HCT116 (cell line): ENCODE measurements around the gene VAV2. TPM values are rescaled to one million over a fixed set of nuclear protein-coding genes. Genes with fewer than 3 reads are reported as not detected.

ENCODE experiments used
- ATAC-seq: fragments of 200-7000 bp; cut with Tn5 transposase; 2 replicates; pipeline ENCODE4 v1.9.1; 2020; ENCODE audit warnings: mild to moderate bottlenecking, moderate library complexity
- BruUV-seq: library from RNA; stranded (reverse); fragments of 400-500 nt; replicated peaks from 2 replicates; lab custom pipeline; 2021; lab: Mats Ljungman, UMichigan
- CTCF ChIA-PET: fragments of 300-600 bp; sonication (Branson Sonifier 250); formaldehyde crosslinking; loops from one replicate; lab custom pipeline; 2021; ENCODE audit warnings: antibody characterized with exemption; lab: Charles Lee
- POLR2A ChIA-PET: fragments of 300-600, 350-600 bp; sonication (Branson Sonifier 250); formaldehyde crosslinking; loops from one replicate; lab custom pipeline; 2021; ENCODE audit warnings: antibody characterized with exemption; lab: Charles Lee
- RAD21 ChIA-PET, 2 experiments: fragments of 300-600 bp; sonication (Branson Sonifier 250); formaldehyde crosslinking; loops; one replicate each; lab custom pipeline; 2023; ENCODE audit warnings: low total read pairs in 2 of 2; ENCODE audit not compliant: uncharacterized antibody in 2 of 2, unreplicated experiment in 2 of 2, low non-redundant PET in 1 of 2; lab: Charles Lee
- DNase-seq: peaks from one replicate; pipeline ENCODE4 v3.0.0-alpha.2; 2010; ENCODE audit warnings: low read depth, low spot score
- H2AFZ ChIP-seq: fragments of 200-600 bp; shearing (Covaris generic), sonication (generic); 2 replicates; pipeline ENCODE4 v1.6.1; 2017; ENCODE audit warnings: low read depth, mixed run types, mixed read lengths, antibody characterized with exemption, low read length; ENCODE audit not compliant: poor library complexity, severe bottlenecking
- H3K27ac ChIP-seq: 2 replicates; pipeline ENCODE4 v1.5.1; 2012; ENCODE audit warnings: low read depth, low read length
- H3K27me3 ChIP-seq: fragments of 200-600 bp; sonication (generic); 2 replicates; pipeline ENCODE4 v1.6.1; 2016; ENCODE audit warnings: mixed run types, low read length, mixed read lengths; ENCODE audit not compliant: insufficient read depth
- H3K36me3 ChIP-seq, 2 experiments: fragments of 200-500 bp in 1 of 2; fragments of 200-600 bp in 1 of 2; sonication (Bioruptor generic) in 1 of 2; sonication (generic) in 1 of 2; 2 replicates each; pipeline versions ENCODE4 v1.5.1 to v1.6.1; 2014 to 2016; ENCODE audit warnings: low read length in 2 of 2, inconsistent platforms in 1 of 2, mixed read lengths in 1 of 2, mixed run types in 1 of 2; ENCODE audit not compliant: insufficient read depth in 2 of 2, control insufficient read depth in 1 of 2
- H3K4me1 ChIP-seq, 2 experiments: fragments of 200-600 bp in 1 of 2; sonication (generic) in 1 of 2; 2 replicates each; pipeline versions ENCODE4 v1.5.1 to v1.6.1; 2012 to 2017; ENCODE audit warnings: low read length in 2 of 2, inconsistent platforms in 1 of 2, mild to moderate bottlenecking in 1 of 2, mixed read lengths in 1 of 2, mixed run types in 1 of 2, moderate library complexity in 1 of 2; ENCODE audit not compliant: insufficient read depth in 2 of 2, control insufficient read depth in 1 of 2
- H3K4me2 ChIP-seq: fragments of 200-600 bp; sonication (generic); 2 replicates; pipeline ENCODE4 v1.6.1; 2017; ENCODE audit warnings: mixed run types, low read length, mixed read lengths
- H3K4me3 ChIP-seq, 2 experiments: fragments of 200-600 bp in 1 of 2; sonication (generic) in 1 of 2; replicated peaks in 1 of 2; 2 replicates each; pipeline ENCODE4 v1.5.1; 2011 to 2016; ENCODE audit warnings: low read length in 2 of 2, control low read depth in 1 of 2, low read depth in 1 of 2, mild to moderate bottlenecking in 1 of 2, mixed read lengths in 1 of 2, mixed run types in 1 of 2
- H3K79me2 ChIP-seq: fragments of 200-600 bp; sonication (generic); 2 replicates; pipeline ENCODE4 v1.6.1; 2017; ENCODE audit warnings: mild to moderate bottlenecking, mixed run types, low read length, moderate library complexity, mixed read lengths; ENCODE audit not compliant: insufficient read depth
- H3K9ac ChIP-seq: fragments of 200-600 bp; sonication (generic); 2 replicates; pipeline ENCODE4 v1.6.1; 2016; ENCODE audit warnings: low read length, mixed read lengths
- H3K9me2 ChIP-seq: fragments of 200-600 bp; sonication (generic), shearing (Covaris generic); 2 replicates; pipeline ENCODE4 v1.6.1; 2017; ENCODE audit warnings: mixed run types, mild to moderate bottlenecking, moderate library complexity; ENCODE audit not compliant: insufficient read depth
- H3K9me3 ChIP-seq, 2 experiments: fragments of 200-500 bp in 1 of 2; fragments of 200-600 bp in 1 of 2; sonication (Bioruptor generic) in 1 of 2; sonication (generic) in 1 of 2; 2 replicates each; pipeline ENCODE4 v1.6.1; 2014 to 2017; ENCODE audit warnings: low read length in 2 of 2, mixed read lengths in 2 of 2, inconsistent platforms in 1 of 2, low read depth in 1 of 2, mild to moderate bottlenecking in 1 of 2, mixed run types in 1 of 2, moderate library complexity in 1 of 2; ENCODE audit not compliant: control insufficient read depth in 1 of 2, insufficient read depth in 1 of 2
- H4K20me1 ChIP-seq: fragments of 200-600 bp; sonication (generic), shearing (Covaris generic); 2 replicates; pipeline ENCODE4 v1.6.1; 2017; ENCODE audit warnings: mixed run types, mild to moderate bottlenecking, moderate library complexity; ENCODE audit not compliant: insufficient read depth
- ATF3 ChIP-seq: IDR thresholded peaks from 2 replicates; pipeline ENCODE4 v1.6.1; 2012
- CBX3 ChIP-seq: IDR thresholded peaks from 2 replicates; pipeline ENCODE4 v1.6.1; 2012; ENCODE audit warnings: low read depth
- CEBPB ChIP-seq: IDR thresholded peaks from 2 replicates; pipeline ENCODE4 v1.6.1; 2012; ENCODE audit warnings: low read depth
- CTCF ChIP-seq, 3 experiments: fragments of 200-600 bp in 1 of 3; sonication (generic) in 1 of 3; IDR thresholded peaks in 2 of 3; conservative IDR thresholded peaks in 1 of 3; 2 replicates each; pipeline ENCODE4 v1.5.1; 2012 to 2017; ENCODE audit warnings: low read depth in 2 of 3, low read length in 2 of 3, antibody characterized with exemption in 1 of 3, borderline replicate concordance in 1 of 3, control low read depth in 1 of 3, mild to moderate bottlenecking in 1 of 3, mixed read lengths in 1 of 3, mixed run types in 1 of 3, moderate library complexity in 1 of 3; ENCODE audit not compliant: insufficient read depth in 1 of 3
- EGR1 ChIP-seq: IDR thresholded peaks from 2 replicates; pipeline ENCODE4 v1.6.1; 2012; ENCODE audit warnings: low read depth
- ELF1 ChIP-seq: IDR thresholded peaks from 2 replicates; pipeline ENCODE4 v1.6.1; 2012; ENCODE audit warnings: low read depth, borderline replicate concordance
- EZH2 ChIP-seq: fragments of 200-600 bp; sonication (generic); IDR thresholded peaks from 2 replicates; pipeline ENCODE4 v1.6.1; 2017; ENCODE audit warnings: antibody characterized with exemption, mixed run types
- EZH2phosphoT487 ChIP-seq: fragments of 200-600 bp; IDR thresholded peaks from 2 replicates; pipeline ENCODE4 v1.6.1; 2018; ENCODE audit warnings: antibody characterized with exemption, borderline replicate concordance
- FOSL1 ChIP-seq: IDR thresholded peaks from 2 replicates; pipeline ENCODE4 v1.6.1; 2012; ENCODE audit warnings: low read depth
- JUND ChIP-seq: IDR thresholded peaks from 2 replicates; pipeline ENCODE4 v1.6.1; 2012
- MAX ChIP-seq: IDR thresholded peaks from 2 replicates; pipeline ENCODE4 v1.6.1; 2012
- POLR2A ChIP-seq: IDR thresholded peaks from 2 replicates; pipeline ENCODE4 v1.7.0; 2011; ENCODE audit warnings: borderline replicate concordance; ENCODE audit not compliant: insufficient read depth, insufficient read length; ENCODE audit errors: extremely low read depth
- POLR2AphosphoS5 ChIP-seq: IDR thresholded peaks from 2 replicates; pipeline ENCODE4 v1.6.1; 2011; ENCODE audit warnings: mild to moderate bottlenecking, low read depth, low read length, moderate library complexity
- RAD21 ChIP-seq: IDR thresholded peaks from 2 replicates; pipeline ENCODE4 v1.6.1; 2012; ENCODE audit warnings: low read depth, mild to moderate bottlenecking
- SIN3A ChIP-seq: IDR thresholded peaks from 2 replicates; pipeline ENCODE4 v1.6.1; 2012; ENCODE audit warnings: low read depth
- SP1 ChIP-seq: IDR thresholded peaks from 2 replicates; pipeline ENCODE4 v1.6.1; 2012; ENCODE audit warnings: low read depth
- SRF ChIP-seq: IDR thresholded peaks from 2 replicates; pipeline ENCODE4 v1.6.1; 2012; ENCODE audit warnings: low read depth
- TCF7L2 ChIP-seq: IDR thresholded peaks from 2 replicates; pipeline ENCODE4 v1.7.0; 2011; ENCODE audit warnings: borderline replicate concordance, inconsistent platforms; ENCODE audit not compliant: insufficient read depth, insufficient read length; ENCODE audit errors: extremely low read depth
- YY1 ChIP-seq: IDR thresholded peaks from 2 replicates; pipeline ENCODE4 v1.6.1; 2011; ENCODE audit warnings: low read length, low read depth, moderate library complexity, mild to moderate bottlenecking; ENCODE audit not compliant: insufficient replicate concordance; ENCODE audit errors: extremely low read depth
- ZBTB33 ChIP-seq: IDR thresholded peaks from 2 replicates; pipeline ENCODE4 v1.6.1; 2011; ENCODE audit warnings: mild to moderate bottlenecking, low read length, moderate library complexity; ENCODE audit not compliant: insufficient replicate concordance; ENCODE audit errors: extremely low read depth
- ZFX ChIP-seq: fragments of 450-650 bp; IDR thresholded peaks from 2 replicates; pipeline ENCODE4 v1.6.1; 2017
- ZNF274 ChIP-seq: fragments of 200-500 bp; sonication (Bioruptor generic); IDR thresholded peaks from 2 replicates; pipeline ENCODE4 v1.6.1; 2014; ENCODE audit warnings: mild to moderate bottlenecking, low read depth, low read length, inconsistent platforms
- intact Hi-C: fragments of 100-400 bp; cut with micrococcal nuclease; formaldehyde crosslinking; loops from 2 replicates; pipeline ENCODE4 v1.10.0; 2022
- total RNA-seq: library from RNA; stranded (reverse); gene quantifications from one replicate; pipeline ENCODE4 v1.2.1, GENCODE V29; 2021; ENCODE audit not compliant: unreplicated experiment

The VAV2 gene
- total RNA-seq, 1 experiment from 2014 or later = 33.2 TPM

GRCh38 chr9:133992780-133993634 lies 883 bp upstream of the VAV2 start:
- POLR2A ChIA-PET = interaction anchor here (1.0 to 1.1 kb wide), 2 partner anchors 32 to 210 kb away, joined by 4 to 9 read pairs; partner anchors contain the start of gene BRD3OS
- Histone ChIP-seq H3K36me3 (no peaks in the 10 kb centered on the region), H3K9me3 (no peaks in the 10 kb centered on the region), H4K20me1 (no peaks in the 10 kb centered on the region), H2AFZ (peak overlapping the region; percentile 45), H3K27me3 (no peaks in the 10 kb centered on the region), H3K79me2 (peaks cover 32% of the 10 kb centered on the region), H3K27ac (peak overlapping the region; percentile 89), H3K4me2 (peak overlapping the region; percentile 99), H3K9me2 (no peaks in the 10 kb centered on the region), H3K4me1 (peaks cover 19 to 40% of the 10 kb centered on the region in 2 experiments), H3K4me3 (peak overlapping the region; percentile 79 to 80), H3K9ac (peak overlapping the region; percentile 76)
- ATAC-seq (peak; percentile 70), DNase-seq (peak; percentile 43)
- RAD21 ChIA-PET = interaction anchor here (0.7 to 2.6 kb wide), 4 partner anchors 32 to 211 kb away, joined by 5 to 13 read pairs (median 8); partner anchors contain the start of gene BRD3OS (in 1 of the 2)
- TSS peak; percentile 87 for BruUV-seq
- CTCF ChIA-PET = interaction anchor here (0.8 to 3.8 kb wide), 12 partner anchors 12 to 266 kb away, joined by 3 to 76 read pairs (median 6); partner anchors contain the start of genes BRD3OS and SARDH
- intact Hi-C loops = loop anchor here (1.0 to 10.0 kb wide), 5 partner anchors 32 to 638 kb away; partner anchors contain the start of genes BRD3OS, SURF1 and SURF2
- TF ChIP-seq SP1 (no peak), RAD21 (no peak), YY1 (no peak), ELF1 (no peak), POLR2AphosphoS5 (peak; percentile 37; the same call in 1 of the 2 replicates), ZFX (no peak; the same call in 1 of the 2 replicates), ATF3 (no peak), JUND (no peak), FOSL1 (no peak), CTCF (IDR thresholded peaks at IDR 0.05 in 2 of 3, conservative IDR thresholded peaks at IDR 0.05 in 1 of 3; ENCODE audit: borderline replicate concordance in 1 of 3, insufficient read depth in 1 of 3, low read depth in 2 of 3, low read length in 2 of 3) (peak in 2 of 3 experiments; percentile 48 to 50; a peak in 4 of 6 replicates), POLR2A (peak; percentile 41), ZNF274 (no peak), SIN3A (no peak), EZH2 (no peak), SRF (no peak), CEBPB (no peak), EZH2phosphoT487 (no peak), TCF7L2 (no peak), EGR1 (no peak), CBX3 (no peak), MAX (no peak), ZBTB33 (no peak)
